Posterior cingulate gyrus (tissue), 11 donors: ENCODE measurements around the gene SIRPB2.

Experiments
- DNase-seq, 10 donors: peaks; one replicate each; pipeline versions ENCODE4 v3.0.0 to v3.0.0-alpha.2; 2020 to 2021; ENCODE audit warnings: mixed read lengths in 3 of 10
- intact Hi-C: fragments of 100-400 bp; cut with DNase I; formaldehyde crosslinking; loops from one replicate; pipeline ENCODE4 v1.15.1; 2023

Gene SIRPB2

GRCh38 chr20:1491281-1491840 lies at the start of gene SIRPB2:
TSS of gene SIRPB2 (minus strand) at chr20:1491420. CDS start at chr20:1491359, 61 bp downstream.
- DNase-seq, result peak in 2 of 10 donors; percentile 24 to 84
- intact Hi-C loops, result no loop called here

- no peak for DNase-seq
- intact Hi-C loops, result loop anchor here (10.0 kb wide), 1 partner anchor 195 kb away; no protein-coding TSS in a partner anchor
These were observed 48.7 kb upstream of the SIRPB2 start for GRCh38 chr20:1539816-1540419.

GRCh38 chr20:1538655-1539054 lies 47.4 kb upstream of the SIRPB2 start:
- no peak for DNase-seq
- intact Hi-C loops, result loop anchor here (10.0 kb wide), 1 partner anchor 196 kb away; no protein-coding TSS in a partner anchor

- intact Hi-C loops, result loop anchor here (10.0 kb wide), 1 partner anchor 197 kb away; no protein-coding TSS in a partner anchor
- peak in 1 of 10 donors; percentile 12 for DNase-seq
These were observed 46.5 kb upstream of the SIRPB2 start for GRCh38 chr20:1537731-1538058.

- DNase-seq, result no peak
These were observed 45.9 kb upstream of the SIRPB2 start for GRCh38 chr20:1536893-1537730.

GRCh38 chr20:1535420-1536175 lies 44.4 kb upstream of the SIRPB2 start:
- no peak for DNase-seq
- intact Hi-C loops, result loop anchor here (10.0 kb wide), 1 partner anchor 199 kb away; no protein-coding TSS in a partner anchor

More at GRCh38 chr20:1536893-1537730, 45.9 kb upstream of the SIRPB2 start:
- intact Hi-C loops, result loop anchor here (10.0 kb wide), 1 partner anchor 198 kb away; no protein-coding TSS in a partner anchor

- intact Hi-C loops, result loop anchor here (10.0 kb wide), 1 partner anchor 200 kb away; no protein-coding TSS in a partner anchor
- DNase-seq, result no peak
These were observed 43.3 kb upstream of the SIRPB2 start for GRCh38 chr20:1534526-1534925.

- intact Hi-C loops, result loop anchor here (10.0 kb wide), 1 partner anchor 202 kb away; no protein-coding TSS in a partner anchor
- no peak for DNase-seq
These were observed 41.8 kb upstream of the SIRPB2 start for GRCh38 chr20:1533059-1533458.

GRCh38 chr20:1528811-1529210 lies 37.6 kb upstream of the SIRPB2 start:
- DNase-seq, result no peak

GRCh38 chr20:1527923-1528322 lies 36.7 kb upstream of the SIRPB2 start:
- intact Hi-C loops, result no loop called here
- DNase-seq, result no peak

More at GRCh38 chr20:1528811-1529210, 37.6 kb upstream of the SIRPB2 start:
- intact Hi-C loops, result no loop called here

GRCh38 chr20:1526896-1527295 lies 35.7 kb upstream of the SIRPB2 start:
- intact Hi-C loops, result no loop called here
- no peak for DNase-seq

GRCh38 chr20:1526310-1526709 lies 35.1 kb upstream of the SIRPB2 start:
- intact Hi-C loops, result no loop called here
- no peak for DNase-seq

- intact Hi-C loops, result no loop called here
- no peak for DNase-seq
These were observed 32.8 kb upstream of the SIRPB2 start for GRCh38 chr20:1524004-1524403.

GRCh38 chr20:1517010-1517409 lies 25.8 kb upstream of the SIRPB2 start:
- DNase-seq, result no peak
- intact Hi-C loops, result no loop called here

- DNase-seq, result no peak
- intact Hi-C loops, result no loop called here
These were observed 22.6 kb upstream of the SIRPB2 start for GRCh38 chr20:1513801-1514200.

GRCh38 chr20:1509237-1509636 lies 18.0 kb upstream of the SIRPB2 start:
- peak in 7 of 10 donors; percentile 27 to 86 (median 50) for DNase-seq

GRCh38 chr20:1508574-1508973 lies 17.4 kb upstream of the SIRPB2 start:
- intact Hi-C loops, result no loop called here
- DNase-seq, result no peak

More at GRCh38 chr20:1509237-1509636, 18.0 kb upstream of the SIRPB2 start:
- intact Hi-C loops, result loop anchor here (1.0 kb wide), 1 partner anchor 225 kb away; no protein-coding TSS in a partner anchor

GRCh38 chr20:1507276-1507675 lies 16.1 kb upstream of the SIRPB2 start:
- intact Hi-C loops, result no loop called here
- no peak for DNase-seq

GRCh38 chr20:1505871-1506270 lies 14.7 kb upstream of the SIRPB2 start:
- intact Hi-C loops, result no loop called here
- DNase-seq, result no peak

GRCh38 chr20:1505361-1505760 lies 14.1 kb upstream of the SIRPB2 start:
- DNase-seq, result no peak
- intact Hi-C loops, result no loop called here
